HCT116 (cell line): ENCODE data around the gene SPSB3. TPM values are rescaled to one million over a fixed set of nuclear protein-coding genes. Genes with fewer than 3 reads are reported as not detected.

Experiments
- ATAC-seq: fragments of 200-7000 bp; cut with Tn5 transposase; 2 replicates; pipeline ENCODE4 v1.9.1; 2020; ENCODE audit warnings: mild to moderate bottlenecking, moderate library complexity
- BruUV-seq: library from RNA; stranded (reverse); fragments of 400-500 nt; replicated peaks from 2 replicates; lab custom pipeline; 2021; lab: Mats Ljungman, UMichigan
- CTCF ChIA-PET: fragments of 300-600 bp; sonication (Branson Sonifier 250); formaldehyde crosslinking; loops from one replicate; lab custom pipeline; 2021; ENCODE audit warnings: antibody characterized with exemption; lab: Charles Lee
- POLR2A ChIA-PET: fragments of 300-600, 350-600 bp; sonication (Branson Sonifier 250); formaldehyde crosslinking; loops from one replicate; lab custom pipeline; 2021; ENCODE audit warnings: antibody characterized with exemption; lab: Charles Lee
- RAD21 ChIA-PET, 2 experiments: fragments of 300-600 bp; sonication (Branson Sonifier 250); formaldehyde crosslinking; loops; one replicate each; lab custom pipeline; 2023; ENCODE audit warnings: low total read pairs in 2 of 2; ENCODE audit not compliant: uncharacterized antibody in 2 of 2, unreplicated experiment in 2 of 2, low non-redundant PET in 1 of 2; lab: Charles Lee
- DNase-seq: peaks from one replicate; pipeline ENCODE4 v3.0.0-alpha.2; 2010; ENCODE audit warnings: low read depth, low spot score
- H2AFZ ChIP-seq: fragments of 200-600 bp; shearing (Covaris generic), sonication (generic); 2 replicates; pipeline ENCODE4 v1.6.1; 2017; ENCODE audit warnings: low read depth, mixed run types, mixed read lengths, antibody characterized with exemption, low read length; ENCODE audit not compliant: poor library complexity, severe bottlenecking
- H3K27ac ChIP-seq: 2 replicates; pipeline ENCODE4 v1.5.1; 2012; ENCODE audit warnings: low read depth, low read length
- H3K27me3 ChIP-seq: fragments of 200-600 bp; sonication (generic); 2 replicates; pipeline ENCODE4 v1.6.1; 2016; ENCODE audit warnings: mixed run types, low read length, mixed read lengths; ENCODE audit not compliant: insufficient read depth
- H3K36me3 ChIP-seq, 2 experiments: fragments of 200-500 bp in 1 of 2; fragments of 200-600 bp in 1 of 2; sonication (Bioruptor generic) in 1 of 2; sonication (generic) in 1 of 2; 2 replicates each; pipeline versions ENCODE4 v1.5.1 to v1.6.1; 2014 to 2016; ENCODE audit warnings: low read length in 2 of 2, inconsistent platforms in 1 of 2, mixed read lengths in 1 of 2, mixed run types in 1 of 2; ENCODE audit not compliant: insufficient read depth in 2 of 2, control insufficient read depth in 1 of 2
- H3K4me1 ChIP-seq, 2 experiments: fragments of 200-600 bp in 1 of 2; sonication (generic) in 1 of 2; 2 replicates each; pipeline versions ENCODE4 v1.5.1 to v1.6.1; 2012 to 2017; ENCODE audit warnings: low read length in 2 of 2, inconsistent platforms in 1 of 2, mild to moderate bottlenecking in 1 of 2, mixed read lengths in 1 of 2, mixed run types in 1 of 2, moderate library complexity in 1 of 2; ENCODE audit not compliant: insufficient read depth in 2 of 2, control insufficient read depth in 1 of 2
- H3K4me2 ChIP-seq: fragments of 200-600 bp; sonication (generic); 2 replicates; pipeline ENCODE4 v1.6.1; 2017; ENCODE audit warnings: mixed run types, low read length, mixed read lengths
- H3K4me3 ChIP-seq, 2 experiments: fragments of 200-600 bp in 1 of 2; sonication (generic) in 1 of 2; replicated peaks in 1 of 2; 2 replicates each; pipeline ENCODE4 v1.5.1; 2011 to 2016; ENCODE audit warnings: low read length in 2 of 2, control low read depth in 1 of 2, low read depth in 1 of 2, mild to moderate bottlenecking in 1 of 2, mixed read lengths in 1 of 2, mixed run types in 1 of 2
- H3K79me2 ChIP-seq: fragments of 200-600 bp; sonication (generic); 2 replicates; pipeline ENCODE4 v1.6.1; 2017; ENCODE audit warnings: mild to moderate bottlenecking, mixed run types, low read length, moderate library complexity, mixed read lengths; ENCODE audit not compliant: insufficient read depth
- H3K9ac ChIP-seq: fragments of 200-600 bp; sonication (generic); 2 replicates; pipeline ENCODE4 v1.6.1; 2016; ENCODE audit warnings: low read length, mixed read lengths
- H3K9me2 ChIP-seq: fragments of 200-600 bp; sonication (generic), shearing (Covaris generic); 2 replicates; pipeline ENCODE4 v1.6.1; 2017; ENCODE audit warnings: mixed run types, mild to moderate bottlenecking, moderate library complexity; ENCODE audit not compliant: insufficient read depth
- H3K9me3 ChIP-seq, 2 experiments: fragments of 200-500 bp in 1 of 2; fragments of 200-600 bp in 1 of 2; sonication (Bioruptor generic) in 1 of 2; sonication (generic) in 1 of 2; 2 replicates each; pipeline ENCODE4 v1.6.1; 2014 to 2017; ENCODE audit warnings: low read length in 2 of 2, mixed read lengths in 2 of 2, inconsistent platforms in 1 of 2, low read depth in 1 of 2, mild to moderate bottlenecking in 1 of 2, mixed run types in 1 of 2, moderate library complexity in 1 of 2; ENCODE audit not compliant: control insufficient read depth in 1 of 2, insufficient read depth in 1 of 2
- H4K20me1 ChIP-seq: fragments of 200-600 bp; sonication (generic), shearing (Covaris generic); 2 replicates; pipeline ENCODE4 v1.6.1; 2017; ENCODE audit warnings: mixed run types, mild to moderate bottlenecking, moderate library complexity; ENCODE audit not compliant: insufficient read depth
- EGR1 ChIP-seq: IDR thresholded peaks from 2 replicates; pipeline ENCODE4 v1.6.1; 2012; ENCODE audit warnings: low read depth
- ELF1 ChIP-seq: IDR thresholded peaks from 2 replicates; pipeline ENCODE4 v1.6.1; 2012; ENCODE audit warnings: low read depth, borderline replicate concordance
- FOSL1 ChIP-seq: IDR thresholded peaks from 2 replicates; pipeline ENCODE4 v1.6.1; 2012; ENCODE audit warnings: low read depth
- ZBTB33 ChIP-seq: IDR thresholded peaks from 2 replicates; pipeline ENCODE4 v1.6.1; 2011; ENCODE audit warnings: mild to moderate bottlenecking, low read length, moderate library complexity; ENCODE audit not compliant: insufficient replicate concordance; ENCODE audit errors: extremely low read depth
- ZFX ChIP-seq: fragments of 450-650 bp; IDR thresholded peaks from 2 replicates; pipeline ENCODE4 v1.6.1; 2017
- intact Hi-C: fragments of 100-400 bp; cut with micrococcal nuclease; formaldehyde crosslinking; loops from 2 replicates; pipeline ENCODE4 v1.10.0; 2022
- total RNA-seq: library from RNA; stranded (reverse); gene quantifications from one replicate; pipeline ENCODE4 v1.2.1, GENCODE V29; 2021; ENCODE audit not compliant: unreplicated experiment
- TF ChIP-seq, protein P1 (sequence below): IDR thresholded peaks from 2 replicates; pipeline ENCODE4 v1.6.1; 2012; ENCODE audit warnings: low read depth

The SPSB3 gene
- total RNA-seq, 1 experiment from 2014 or later = 31.6 TPM

DNA sequence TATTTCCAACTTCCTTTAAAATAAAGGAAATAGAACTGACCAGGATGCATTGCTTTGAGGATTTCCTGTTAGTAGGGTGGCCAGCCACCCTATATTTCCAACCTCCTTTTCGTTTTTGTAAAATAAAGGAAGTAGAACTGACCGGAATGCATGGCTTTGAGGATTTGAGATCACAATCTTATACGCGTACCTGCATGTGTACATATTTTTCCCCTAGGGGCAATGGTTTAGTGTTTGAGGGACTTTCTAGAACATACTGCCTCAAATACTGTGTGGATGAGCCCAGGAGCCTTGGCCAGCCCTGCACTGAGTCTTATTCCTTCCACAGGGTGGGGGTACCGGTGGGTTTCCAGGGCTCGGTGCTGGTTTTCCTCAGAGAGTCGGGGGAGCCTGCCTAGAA is 50.8 kb downstream of the SPSB3 start:
- no peaks in the 10 kb centered on the region; the same call in 1 of the 2 replicates for H3K79me2 ChIP-seq
- ChIA-PET CTCF (no interaction called here), RAD21 (no interaction called here), POLR2A (no interaction called here)
- H3K9me3 ChIP-seq = peaks cover 0 to 8% of the 10 kb centered on the region in 2 experiments; a peak in 1 of 4 replicates
- no peak overlapping the region for H3K4me2 ChIP-seq
- H3K4me1 ChIP-seq = no peaks in the 10 kb centered on the region
- H3K36me3 ChIP-seq = peaks cover 2 to 6% of the 10 kb centered on the region in 2 experiments; a peak in 2 of 4 replicates
- ATAC-seq (no peak), DNase-seq (no peak)
- no peaks in the 10 kb centered on the region for H3K27me3 ChIP-seq
- no peak overlapping the region for H2AFZ ChIP-seq
- H3K9me2 ChIP-seq = no peaks in the 10 kb centered on the region
- no TSS peak for BruUV-seq
- no peak overlapping the region for H3K27ac ChIP-seq
- H3K4me3 ChIP-seq = no peak overlapping the region
- intact Hi-C loops = no loop called here
- TF ChIP-seq, protein P1, sequence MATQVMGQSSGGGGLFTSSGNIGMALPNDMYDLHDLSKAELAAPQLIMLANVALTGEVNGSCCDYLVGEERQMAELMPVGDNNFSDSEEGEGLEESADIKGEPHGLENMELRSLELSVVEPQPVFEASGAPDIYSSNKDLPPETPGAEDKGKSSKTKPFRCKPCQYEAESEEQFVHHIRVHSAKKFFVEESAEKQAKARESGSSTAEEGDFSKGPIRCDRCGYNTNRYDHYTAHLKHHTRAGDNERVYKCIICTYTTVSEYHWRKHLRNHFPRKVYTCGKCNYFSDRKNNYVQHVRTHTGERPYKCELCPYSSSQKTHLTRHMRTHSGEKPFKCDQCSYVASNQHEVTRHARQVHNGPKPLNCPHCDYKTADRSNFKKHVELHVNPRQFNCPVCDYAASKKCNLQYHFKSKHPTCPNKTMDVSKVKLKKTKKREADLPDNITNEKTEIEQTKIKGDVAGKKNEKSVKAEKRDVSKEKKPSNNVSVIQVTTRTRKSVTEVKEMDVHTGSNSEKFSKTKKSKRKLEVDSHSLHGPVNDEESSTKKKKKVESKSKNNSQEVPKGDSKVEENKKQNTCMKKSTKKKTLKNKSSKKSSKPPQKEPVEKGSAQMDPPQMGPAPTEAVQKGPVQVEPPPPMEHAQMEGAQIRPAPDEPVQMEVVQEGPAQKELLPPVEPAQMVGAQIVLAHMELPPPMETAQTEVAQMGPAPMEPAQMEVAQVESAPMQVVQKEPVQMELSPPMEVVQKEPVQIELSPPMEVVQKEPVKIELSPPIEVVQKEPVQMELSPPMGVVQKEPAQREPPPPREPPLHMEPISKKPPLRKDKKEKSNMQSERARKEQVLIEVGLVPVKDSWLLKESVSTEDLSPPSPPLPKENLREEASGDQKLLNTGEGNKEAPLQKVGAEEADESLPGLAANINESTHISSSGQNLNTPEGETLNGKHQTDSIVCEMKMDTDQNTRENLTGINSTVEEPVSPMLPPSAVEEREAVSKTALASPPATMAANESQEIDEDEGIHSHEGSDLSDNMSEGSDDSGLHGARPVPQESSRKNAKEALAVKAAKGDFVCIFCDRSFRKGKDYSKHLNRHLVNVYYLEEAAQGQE = no peak
- TF ChIP-seq FOSL1 (no peak), EGR1 (no peak), ZFX (no peak), ELF1 (no peak), ZBTB33 (no peak)
- no peak overlapping the region for H3K9ac ChIP-seq
- no peaks in the 10 kb centered on the region for H4K20me1 ChIP-seq
